Activated CD4-positive, CD25-positive, alpha-beta regulatory T cell treated with anti-CD3 and anti-CD28 coated beads, Interleukin-2, amount 50 U/mL, for 72 hours (primary cell): ENCODE measurements around the gene FAM156A.
"Not testable (repeated sequence)": the region's sequence is repeated elsewhere in the genome, so short reads cannot be mapped to it uniquely, and the experiment has no call there.

Experiments
- DNase-seq: peaks from one replicate; pipeline ENCODE4 v3.0.0; 2021

FAM156A gene

DNA sequence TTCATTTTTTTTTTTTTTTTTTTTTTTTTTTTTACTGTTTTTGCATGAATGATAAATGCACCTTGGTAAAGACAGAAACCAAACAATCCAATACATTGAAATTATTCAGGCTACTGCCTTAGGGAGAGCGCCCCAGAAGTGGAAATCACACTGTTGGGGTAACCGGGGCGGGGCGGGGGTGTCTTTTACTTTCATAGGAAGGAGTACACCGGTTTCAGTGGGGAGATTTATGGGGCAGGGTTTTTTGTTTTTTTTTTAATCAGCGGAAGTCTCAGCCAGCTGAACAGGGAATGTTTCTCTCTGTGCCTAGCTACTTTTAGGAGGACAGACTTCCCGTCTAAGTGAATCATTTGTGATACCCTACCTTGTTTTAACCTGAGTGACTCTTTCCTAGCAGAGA, 643 bp upstream of the FAM156A start:
- not testable (repeated sequence) for DNase-seq

- not testable (repeated sequence) for DNase-seq
These were observed 8.4 kb downstream of the FAM156A start for GRCh38 chrX:52949884-52950283.

GRCh38 chrX:52949325-52949724, 9.0 kb downstream of the FAM156A start:
- DNase-seq = not testable (repeated sequence)

DNA sequence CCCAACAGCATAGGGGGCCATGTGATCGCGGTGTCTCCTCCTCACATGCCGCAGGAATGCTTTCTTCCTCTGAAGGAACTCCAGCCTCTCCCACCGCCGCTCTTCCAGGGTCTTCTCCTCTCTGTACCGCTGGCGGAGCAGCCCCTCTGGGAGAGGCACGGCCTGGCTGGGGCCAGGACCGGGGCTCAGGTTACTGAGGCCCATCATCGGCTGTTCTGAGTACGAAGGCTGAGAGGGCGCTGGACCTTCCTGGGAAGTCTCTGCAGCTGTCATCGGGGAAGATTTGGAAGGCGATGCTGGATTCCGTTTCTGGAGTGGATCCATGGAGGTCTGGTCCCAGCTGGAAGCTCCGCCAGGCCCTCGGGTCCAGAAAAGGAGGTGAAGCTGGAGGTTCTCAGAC, 10.1 kb downstream of the FAM156A start:
- not testable (repeated sequence) for DNase-seq

DNA sequence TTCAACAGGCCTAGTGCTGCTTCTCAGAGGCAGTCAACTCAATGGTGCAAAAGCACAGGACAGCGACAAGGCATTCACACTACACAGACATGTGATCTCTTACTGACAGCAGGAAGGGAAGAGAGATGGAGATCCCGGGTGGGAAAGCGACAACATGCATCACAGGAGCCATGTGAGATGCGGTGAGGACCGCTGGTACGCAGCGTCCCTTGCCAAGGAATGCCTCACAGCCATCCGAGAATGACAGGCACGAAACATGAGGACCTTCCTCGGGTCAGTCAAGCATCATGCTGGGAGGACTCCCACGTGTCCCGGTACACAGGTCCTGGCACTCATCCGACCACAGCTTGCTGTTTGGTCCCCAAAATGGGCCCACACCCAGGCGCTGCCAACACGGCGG, 10.8 kb downstream of the FAM156A start:
- DNase-seq = not testable (repeated sequence)

GRCh38 chrX:52945838-52946494, 12.4 kb downstream of the FAM156A start:
- DNase-seq = not testable (repeated sequence)

GRCh38 chrX:52941728-52942127, 16.6 kb downstream of the FAM156A start:
- DNase-seq = not testable (repeated sequence)

- not testable (repeated sequence) for DNase-seq
These were observed 17.6 kb downstream of the FAM156A start for GRCh38 chrX:52940704-52941103.

- DNase-seq = not testable (repeated sequence)
These were observed 22.9 kb downstream of the FAM156A start for GRCh38 chrX:52935470-52935784.

GRCh38 chrX:52934704-52935469, 23.4 kb downstream of the FAM156A start:
- peak; percentile 94 for DNase-seq

DNA sequence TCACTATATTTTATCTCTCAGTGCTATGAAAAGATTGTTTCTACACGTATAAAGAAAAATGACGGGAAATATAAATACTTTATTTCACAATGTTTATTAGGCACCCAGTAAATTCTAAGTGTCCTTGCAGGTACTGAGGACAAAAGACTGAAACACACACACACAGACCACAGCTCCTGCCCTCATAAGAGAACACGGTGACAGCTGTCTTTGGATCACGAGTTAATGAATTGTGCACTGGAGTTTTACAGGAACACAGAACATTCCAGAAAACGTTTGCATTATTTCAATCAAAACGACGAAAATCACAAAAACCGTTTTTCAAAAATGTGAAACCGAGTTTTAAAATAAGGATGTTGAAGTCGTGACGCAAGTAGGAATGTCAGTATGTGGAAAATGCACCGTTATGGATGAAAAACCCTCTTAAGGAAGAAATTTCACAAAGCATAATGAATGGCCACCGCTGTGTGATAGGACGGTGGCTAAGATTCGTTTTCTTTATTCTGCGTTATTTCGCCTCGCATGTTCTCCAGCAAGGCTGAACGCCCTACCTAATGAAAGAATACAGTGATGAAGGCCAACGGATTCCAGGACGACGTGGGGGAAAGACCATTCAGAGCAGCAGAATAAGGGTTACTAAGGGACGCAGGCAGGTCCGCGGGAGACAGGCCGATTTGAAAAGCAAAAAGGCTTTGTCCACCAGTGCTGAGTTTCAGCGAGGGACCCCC, 24.2 kb downstream of the FAM156A start:
- DNase-seq = no peak

GRCh38 chrX:52933213-52933612, 25.1 kb downstream of the FAM156A start:
- no peak for DNase-seq

- DNase-seq = not testable (repeated sequence)
These were observed 28.1 kb downstream of the FAM156A start for GRCh38 chrX:52930214-52930613.

GRCh38 chrX:52923781-52924241, 34.5 kb downstream of the FAM156A start:
- no peak for DNase-seq

DNA sequence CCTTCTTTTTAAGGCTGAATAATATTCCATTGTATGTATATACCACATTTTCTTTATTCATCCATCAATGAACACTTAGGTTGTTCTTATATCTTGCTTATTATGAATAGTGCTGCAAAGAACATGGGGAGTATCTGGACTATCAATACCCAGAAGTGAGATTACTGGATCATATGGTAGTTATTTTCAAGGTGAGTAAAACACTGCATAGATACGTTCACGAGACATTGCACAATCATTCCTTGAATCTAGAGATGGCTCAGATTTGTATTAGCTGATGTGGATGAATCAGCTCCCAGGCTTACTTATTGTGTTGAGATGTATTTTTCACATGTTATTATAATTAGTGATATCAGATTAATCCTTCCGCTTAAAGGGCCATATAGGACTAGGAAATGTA, 43.6 kb downstream of the FAM156A start:
- DNase-seq = not testable (repeated sequence)

DNA sequence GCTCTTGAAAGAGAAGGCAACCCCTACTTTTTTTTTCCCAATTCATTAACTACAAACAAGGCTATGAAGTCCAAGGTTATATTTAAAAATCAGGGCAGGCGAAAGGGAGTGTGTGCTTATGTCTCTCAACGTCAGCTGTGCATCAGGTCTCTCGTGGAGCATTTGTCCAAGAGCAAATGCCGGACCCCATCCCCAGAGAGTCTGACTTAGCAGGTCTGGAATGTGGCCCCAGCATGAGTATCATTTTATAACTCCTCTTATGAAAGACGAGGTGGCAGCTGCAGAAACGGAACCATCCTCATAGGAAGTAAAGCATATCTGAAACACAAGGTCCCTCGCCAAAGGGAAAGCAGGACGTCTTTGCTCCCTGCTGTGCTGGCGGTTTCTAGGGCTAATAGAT, 44.6 kb downstream of the FAM156A start:
- not testable (repeated sequence) for DNase-seq

- not testable (repeated sequence) for DNase-seq
These were observed 48.9 kb downstream of the FAM156A start for GRCh38 chrX:52909313-52909969.

DNA sequence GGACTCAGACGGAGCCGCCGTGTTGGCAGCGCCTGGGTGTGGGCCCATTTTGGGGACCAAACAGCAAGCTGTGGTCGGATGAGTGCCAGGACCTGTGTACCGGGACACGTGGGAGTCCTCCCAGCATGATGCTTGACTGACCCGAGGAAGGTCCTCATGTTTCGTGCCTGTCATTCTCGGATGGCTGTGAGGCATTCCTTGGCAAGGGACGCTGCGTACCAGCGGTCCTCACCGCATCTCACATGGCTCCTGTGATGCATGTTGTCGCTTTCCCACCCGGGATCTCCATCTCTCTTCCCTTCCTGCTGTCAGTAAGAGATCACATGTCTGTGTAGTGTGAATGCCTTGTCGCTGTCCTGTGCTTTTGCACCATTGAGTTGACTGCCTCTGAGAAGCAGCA, 50.4 kb downstream of the FAM156A start:
- DNase-seq = not testable (repeated sequence)

DNA sequence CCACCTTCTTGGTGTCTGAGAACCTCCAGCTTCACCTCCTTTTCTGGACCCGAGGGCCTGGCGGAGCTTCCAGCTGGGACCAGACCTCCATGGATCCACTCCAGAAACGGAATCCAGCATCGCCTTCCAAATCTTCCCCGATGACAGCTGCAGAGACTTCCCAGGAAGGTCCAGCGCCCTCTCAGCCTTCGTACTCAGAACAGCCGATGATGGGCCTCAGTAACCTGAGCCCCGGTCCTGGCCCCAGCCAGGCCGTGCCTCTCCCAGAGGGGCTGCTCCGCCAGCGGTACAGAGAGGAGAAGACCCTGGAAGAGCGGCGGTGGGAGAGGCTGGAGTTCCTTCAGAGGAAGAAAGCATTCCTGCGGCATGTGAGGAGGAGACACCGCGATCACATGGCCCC, 51.2 kb downstream of the FAM156A start:
- DNase-seq = not testable (repeated sequence)

- DNase-seq = not testable (repeated sequence)
These were observed 52.2 kb downstream of the FAM156A start for GRCh38 chrX:52906072-52906471.

DNA sequence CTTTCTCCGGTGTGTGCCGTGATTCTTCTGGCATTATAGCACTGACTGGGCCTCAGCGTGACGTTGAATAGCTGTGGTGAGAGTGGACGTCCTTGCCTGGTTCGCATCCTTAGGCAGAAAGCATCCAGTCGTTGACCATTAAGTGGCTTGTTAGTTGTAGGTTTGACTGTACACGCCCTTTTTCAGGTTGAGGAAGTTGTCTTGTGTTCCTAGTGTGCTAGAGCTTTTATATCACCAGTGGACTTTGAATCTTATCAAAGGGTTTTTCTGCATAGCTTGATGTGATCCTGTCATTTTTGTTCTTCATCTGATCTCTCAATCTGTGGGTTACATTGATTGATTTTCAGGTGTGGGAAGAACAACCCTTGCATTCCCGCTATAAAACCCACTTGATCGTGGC, 52.8 kb downstream of the FAM156A start:
- DNase-seq = not testable (repeated sequence)
